GDM1 (cell line): ENCODE measurements around the gene CBARP.
"Not testable (repeated sequence)": the region's sequence is repeated elsewhere in the genome, so short reads cannot be mapped to it uniquely, and the experiment has no call there.

Experiments
- DNase-seq: peaks from one replicate; lab custom pipeline; 2025; lab: John Stamatoyannopoulos, UW

CBARP gene

GRCh38 chr19:1213391-1214286, 24.2 kb downstream of the CBARP start:
- DNase-seq, result peak; percentile 82

GRCh38 chr19:1211494-1212234, 26.1 kb downstream of the CBARP start:
- no peak for DNase-seq

- DNase-seq, result no peak
These were observed 27.6 kb downstream of the CBARP start for GRCh38 chr19:1210227-1210538.

- not testable (repeated sequence) for DNase-seq
These were observed 29.0 kb downstream of the CBARP start for GRCh38 chr19:1208830-1209229.

- peak; percentile 21 for DNase-seq
These were observed 30.8 kb downstream of the CBARP start for GRCh38 chr19:1206864-1207450.

GRCh38 chr19:1206150-1206863, 31.5 kb downstream of the CBARP start:
- no peak for DNase-seq

GRCh38 chr19:1205114-1206099, 32.4 kb downstream of the CBARP start, which contains the start of gene STK11:
TSS of gene STK11 (plus strand) at chr19:1205778. CDS start at chr19:1206914, 1,136 bp downstream.
- DNase-seq, result peak; percentile 98

GRCh38 chr19:1200614-1201013, 37.2 kb downstream of the CBARP start:
- DNase-seq, result not testable (repeated sequence)

GRCh38 chr19:1199531-1199930, 38.3 kb downstream of the CBARP start:
- DNase-seq, result no peak

- peak; percentile 49 for DNase-seq
These were observed 48.4 kb downstream of the CBARP start for GRCh38 chr19:1189419-1189818.

GRCh38 chr19:1183543-1184172, 54.1 kb downstream of the CBARP start:
- no peak for DNase-seq

GRCh38 chr19:1182727-1183126, 55.1 kb downstream of the CBARP start:
- DNase-seq, result no peak

GRCh38 chr19:1182068-1182467, 55.7 kb downstream of the CBARP start:
- no peak for DNase-seq

GRCh38 chr19:1181606-1182005, 56.2 kb downstream of the CBARP start:
- no peak for DNase-seq
